Subcutaneous abdominal adipose tissue (tissue), 5 donors: ENCODE measurements around the gene CCDC92B.
A peak's percentile ranks its signal among the peaks of the same experiment; 100 is the strongest.

ENCODE experiments used
- H3K27ac ChIP-seq: one replicate; pipeline ENCODE4 v1.7.0; 2013; ENCODE audit warnings: low read depth, mild to moderate bottlenecking, inconsistent platforms, low read length, moderate library complexity
- H3K27me3 ChIP-seq, 5 donors: one replicate each; pipeline ENCODE4 v1.7.0; 2013; ENCODE audit warnings: low read length in 5 of 5, inconsistent platforms in 1 of 5; ENCODE audit not compliant: control insufficient read depth in 5 of 5, insufficient read depth in 4 of 5
- H3K36me3 ChIP-seq, 5 donors: one replicate each; pipeline ENCODE4 v1.7.0; 2013; ENCODE audit warnings: low read length in 5 of 5; ENCODE audit not compliant: control insufficient read depth in 5 of 5, insufficient read depth in 5 of 5
- H3K4me1 ChIP-seq, 5 donors: one replicate each; pipeline ENCODE4 v1.7.0; 2013; ENCODE audit warnings: low read length in 5 of 5, mild to moderate bottlenecking in 3 of 5, moderate library complexity in 1 of 5; ENCODE audit not compliant: control insufficient read depth in 5 of 5, insufficient read depth in 5 of 5
- H3K4me3 ChIP-seq, 5 donors: one replicate each; pipeline ENCODE4 v1.7.0; 2013; ENCODE audit warnings: low read length in 5 of 5, low read depth in 1 of 5
- H3K9ac ChIP-seq, 5 donors: one replicate each; pipeline ENCODE4 v1.7.0; 2013; ENCODE audit warnings: low read length in 5 of 5, mild to moderate bottlenecking in 4 of 5, moderate library complexity in 3 of 5
- H3K9me3 ChIP-seq, 5 donors: one replicate each; pipeline ENCODE4 v1.7.0; 2013; ENCODE audit warnings: low read length in 5 of 5; ENCODE audit not compliant: control insufficient read depth in 5 of 5
- donor health status: healthy.
- donor health status: healthy.
- donor health status: healthy.
- donor health status: healthy.
- donor health status: healthy.

CCDC92B gene

GRCh38 chr17:2712300-2713043 is 37.0 kb downstream of the CCDC92B start:
- Histone ChIP-seq H3K9me3 (no peaks in the 10 kb centered on the region), H3K27me3 (no peaks in the 10 kb centered on the region), H3K27ac (peak overlapping the region; percentile 78), H3K9ac (peak overlapping the region; percentile 26 to 89 (median 72)), H3K4me1 (peaks cover 14 to 48% (median 47%) of the 10 kb centered on the region in 5 donors), H3K36me3 (no peaks in the 10 kb centered on the region), H3K4me3 (peak overlapping the region; percentile 60 to 90 (median 82))

GRCh38 chr17:2711608-2712299 is 37.7 kb downstream of the CCDC92B start, which contains the start of gene CLUH:
TSS of gene CLUH (minus strand) at chr17:2711764. CDS start at chr17:2711661, 103 bp downstream.
- Histone ChIP-seq H3K27me3 (no peaks in the 10 kb centered on the region), H3K27ac (peak within 1 kb of the TSS; percentile 95), H3K9me3 (no peaks in the 10 kb centered on the region), H3K4me3 (peak within 1 kb of the TSS; percentile 70 to 90 (median 86)), H3K9ac (peak within 1 kb of the TSS; percentile 66 to 89 (median 82)), H3K36me3 (no peaks in the 10 kb centered on the region), H3K4me1 (peaks cover 14 to 55% (median 54%) of the 10 kb centered on the region in 5 donors)

GRCh38 chr17:2710803-2711607 is 38.4 kb downstream of the CCDC92B start:
- H3K27me3 ChIP-seq, result no peaks in the 10 kb centered on the region

GRCh38 chr17:2710071-2710802 is 39.2 kb downstream of the CCDC92B start:
- H3K4me3 ChIP-seq, result peak overlapping the region; percentile 66 to 89 (median 76)
- peak overlapping the region; percentile 66 to 89 (median 81) for H3K9ac ChIP-seq
- peaks cover 16 to 65% (median 59%) of the 10 kb centered on the region in 5 donors for H3K4me1 ChIP-seq
- no peaks in the 10 kb centered on the region for H3K9me3 ChIP-seq
- H3K36me3 ChIP-seq, result no peaks in the 10 kb centered on the region
- no peaks in the 10 kb centered on the region for H3K27me3 ChIP-seq
- peak overlapping the region; percentile 95 for H3K27ac ChIP-seq

More at GRCh38 chr17:2710803-2711607, 38.4 kb downstream of the CCDC92B start:
- H3K36me3 ChIP-seq, result no peaks in the 10 kb centered on the region
- H3K27ac ChIP-seq, result peak overlapping the region; percentile 95
- peaks cover 14 to 61% (median 58%) of the 10 kb centered on the region in 5 donors for H3K4me1 ChIP-seq
- H3K4me3 ChIP-seq, result peak overlapping the region; percentile 66 to 89 (median 76)
- H3K9me3 ChIP-seq, result no peaks in the 10 kb centered on the region
- H3K9ac ChIP-seq, result peak overlapping the region; percentile 66 to 89 (median 81)

- peak overlapping the region; percentile 41 to 89 (median 69) for H3K9ac ChIP-seq
- H3K9me3 ChIP-seq, result no peaks in the 10 kb centered on the region
- H3K27ac ChIP-seq, result peak overlapping the region; percentile 95
- H3K4me3 ChIP-seq, result peak overlapping the region; percentile 18 to 76 (median 34)
- H3K4me1 ChIP-seq, result peaks cover 16 to 74% (median 63%) of the 10 kb centered on the region in 5 donors
- H3K27me3 ChIP-seq, result no peaks in the 10 kb centered on the region
- peaks cover 0 to 8% (median 4%) of the 10 kb centered on the region in 5 donors for H3K36me3 ChIP-seq
These were observed 40.2 kb downstream of the CCDC92B start for GRCh38 chr17:2709183-2709661.

GRCh38 chr17:2708585-2709182 is 40.8 kb downstream of the CCDC92B start:
- H3K27ac ChIP-seq, result peak overlapping the region; percentile 95
- H3K4me1 ChIP-seq, result peaks cover 16 to 75% (median 63%) of the 10 kb centered on the region in 5 donors

GRCh38 chr17:2707721-2708584 is 41.5 kb downstream of the CCDC92B start:
- H3K9me3 ChIP-seq, result no peaks in the 10 kb centered on the region
- H3K27me3 ChIP-seq, result no peaks in the 10 kb centered on the region
- peaks cover 0 to 20% (median 17%) of the 10 kb centered on the region in 5 donors for H3K36me3 ChIP-seq
- peaks cover 16 to 75% (median 63%) of the 10 kb centered on the region in 5 donors for H3K4me1 ChIP-seq
- H3K4me3 ChIP-seq, result peak overlapping the region in 2 of 5 donors; percentile 35 to 39
- peak overlapping the region; percentile 65 for H3K27ac ChIP-seq
- H3K9ac ChIP-seq, result peak overlapping the region in 4 of 5 donors; percentile 41 to 89 (median 61)

More at GRCh38 chr17:2708585-2709182, 40.8 kb downstream of the CCDC92B start:
- H3K4me3 ChIP-seq, result peak overlapping the region in 4 of 5 donors; percentile 17 to 48 (median 32)
- H3K36me3 ChIP-seq, result peaks cover 0 to 13% (median 10%) of the 10 kb centered on the region in 5 donors
- no peaks in the 10 kb centered on the region for H3K27me3 ChIP-seq
- H3K9ac ChIP-seq, result peak overlapping the region in 4 of 5 donors; percentile 41 to 89 (median 74)
- H3K9me3 ChIP-seq, result no peaks in the 10 kb centered on the region

GRCh38 chr17:2706911-2707510 is 42.4 kb downstream of the CCDC92B start:
- peak overlapping the region in 1 of 5 donors; percentile 35 for H3K4me3 ChIP-seq
- no peaks in the 10 kb centered on the region for H3K9me3 ChIP-seq
- H3K4me1 ChIP-seq, result peaks cover 16 to 66% (median 55%) of the 10 kb centered on the region in 5 donors
- H3K27ac ChIP-seq, result peak overlapping the region; percentile 65
- H3K36me3 ChIP-seq, result peaks cover 0 to 30% (median 26%) of the 10 kb centered on the region in 5 donors
- no peaks in the 10 kb centered on the region for H3K27me3 ChIP-seq
- H3K9ac ChIP-seq, result peak overlapping the region in 4 of 5 donors; percentile 12 to 66 (median 36)
